ENCODE data around the gene TMEM141.

The TMEM141 gene

GRCh38 chr9:136790640-136791515, at the start of gene TMEM141:
TMEM141 (plus strand) TSS chr9:136791344; CDS start chr9:136791371, 27 bp downstream.
- no peaks in the 10 kb centered on the region for H3K27me3 ChIP-seq (ENCODE audit: low read depth, low read length)

GRCh38 chr9:136741883-136742571, 49.1 kb upstream of the TMEM141 start:
- Histone ChIP-seq H3K4me1 (ENCODE audit: control insufficient read depth in 1 of 2, insufficient read depth in 2 of 2, low read length in 2 of 2) (peaks cover 0 to 18% of the 10 kb centered on the region in 2 donors), H3K27me3 (ENCODE audit: low read depth, low read length) (peaks cover 12% of the 10 kb centered on the region), H3K4me3 (ENCODE audit: low read depth in 1 of 2, low read length in 2 of 2) (no peak overlapping the region), H3K27ac (ENCODE audit: low read length) (no peak overlapping the region), H3K36me3 (ENCODE audit: control insufficient read depth in 1 of 2, insufficient read depth in 2 of 2, low read length in 2 of 2) (no peaks in the 10 kb centered on the region), H3K9me3 (ENCODE audit: control insufficient read depth in 1 of 2, low read length in 2 of 2) (no peaks in the 10 kb centered on the region)

More at GRCh38 chr9:136790640-136791515, at the start of gene TMEM141:
- Histone ChIP-seq H3K4me1 (ENCODE audit: control insufficient read depth in 1 of 2, insufficient read depth in 2 of 2, low read length in 2 of 2) (peaks cover 0 to 22% of the 10 kb centered on the region in 2 donors), H3K9me3 (ENCODE audit: control insufficient read depth in 1 of 2, low read length in 2 of 2) (no peaks in the 10 kb centered on the region), H3K4me3 (ENCODE audit: low read depth in 1 of 2, low read length in 2 of 2) (peak within 1 kb of the TSS; percentile 56 to 78), H3K27ac (ENCODE audit: low read length) (peak within 1 kb of the TSS; percentile 67), H3K36me3 (ENCODE audit: control insufficient read depth in 1 of 2, insufficient read depth in 2 of 2, low read length in 2 of 2) (no peaks in the 10 kb centered on the region)

GRCh38 chr9:136742591-136743391, 48.4 kb upstream of the TMEM141 start, which contains the start of gene LCN10:
LCN10 (minus strand) TSS chr9:136742940; CDS start chr9:136742903, 37 bp downstream.
- Histone ChIP-seq H3K4me3 (ENCODE audit: low read depth in 1 of 2, low read length in 2 of 2) (no peak within 1 kb of the TSS), H3K4me1 (ENCODE audit: control insufficient read depth in 1 of 2, insufficient read depth in 2 of 2, low read length in 2 of 2) (peaks cover 0 to 18% of the 10 kb centered on the region in 2 donors)

GRCh38 chr9:136743639-136744211, 47.4 kb upstream of the TMEM141 start:
- no peak overlapping the region for H3K27ac ChIP-seq (ENCODE audit: low read length)
- no peak overlapping the region for H3K4me3 ChIP-seq (ENCODE audit: low read depth in 1 of 2, low read length in 2 of 2)
- H3K4me1 ChIP-seq (ENCODE audit: control insufficient read depth in 1 of 2, insufficient read depth in 2 of 2, low read length in 2 of 2) = peaks cover 0 to 18% of the 10 kb centered on the region in 2 donors

More at GRCh38 chr9:136742591-136743391, 48.4 kb upstream of the TMEM141 start, which contains the start of gene LCN10:
- H3K27ac ChIP-seq (ENCODE audit: low read length) = no peak within 1 kb of the TSS
- H3K27me3 ChIP-seq (ENCODE audit: low read depth, low read length) = peaks cover 12% of the 10 kb centered on the region
- H3K36me3 ChIP-seq (ENCODE audit: control insufficient read depth in 1 of 2, insufficient read depth in 2 of 2, low read length in 2 of 2) = no peaks in the 10 kb centered on the region
- no peaks in the 10 kb centered on the region for H3K9me3 ChIP-seq (ENCODE audit: control insufficient read depth in 1 of 2, low read length in 2 of 2)

GRCh38 chr9:136744773-136745172, 46.4 kb upstream of the TMEM141 start:
- H3K4me1 ChIP-seq (ENCODE audit: control insufficient read depth in 1 of 2, insufficient read depth in 2 of 2, low read length in 2 of 2) = peaks cover 0 to 23% of the 10 kb centered on the region in 2 donors
- no peak overlapping the region for H3K4me3 ChIP-seq (ENCODE audit: low read depth in 1 of 2, low read length in 2 of 2)
- H3K27ac ChIP-seq (ENCODE audit: low read length) = no peak overlapping the region
- H3K27me3 ChIP-seq (ENCODE audit: low read depth, low read length) = peaks cover 12% of the 10 kb centered on the region
- H3K36me3 ChIP-seq (ENCODE audit: control insufficient read depth in 1 of 2, insufficient read depth in 2 of 2, low read length in 2 of 2) = no peaks in the 10 kb centered on the region
- no peaks in the 10 kb centered on the region for H3K9me3 ChIP-seq (ENCODE audit: control insufficient read depth in 1 of 2, low read length in 2 of 2)

More at GRCh38 chr9:136743639-136744211, 47.4 kb upstream of the TMEM141 start:
- Histone ChIP-seq H3K9me3 (ENCODE audit: control insufficient read depth in 1 of 2, low read length in 2 of 2) (no peaks in the 10 kb centered on the region), H3K27me3 (ENCODE audit: low read depth, low read length) (peaks cover 12% of the 10 kb centered on the region), H3K36me3 (ENCODE audit: control insufficient read depth in 1 of 2, insufficient read depth in 2 of 2, low read length in 2 of 2) (no peaks in the 10 kb centered on the region)

- no peaks in the 10 kb centered on the region for H3K36me3 ChIP-seq (ENCODE audit: control insufficient read depth in 1 of 2, insufficient read depth in 2 of 2, low read length in 2 of 2)
- no peaks in the 10 kb centered on the region for H3K9me3 ChIP-seq (ENCODE audit: control insufficient read depth in 1 of 2, low read length in 2 of 2)
- H3K4me3 ChIP-seq (ENCODE audit: low read depth in 1 of 2, low read length in 2 of 2) = no peak overlapping the region
- peaks cover 0 to 23% of the 10 kb centered on the region in 2 donors for H3K4me1 ChIP-seq (ENCODE audit: control insufficient read depth in 1 of 2, insufficient read depth in 2 of 2, low read length in 2 of 2)
- no peak overlapping the region for H3K27ac ChIP-seq (ENCODE audit: low read length)
- peaks cover 12% of the 10 kb centered on the region for H3K27me3 ChIP-seq (ENCODE audit: low read depth, low read length)
These were observed 45.6 kb upstream of the TMEM141 start for GRCh38 chr9:136745389-136746154.

GRCh38 chr9:136746155-136746490, 45.0 kb upstream of the TMEM141 start:
- H3K4me1 ChIP-seq (ENCODE audit: control insufficient read depth in 1 of 2, insufficient read depth in 2 of 2, low read length in 2 of 2) = peaks cover 0 to 19% of the 10 kb centered on the region in 2 donors
- no peaks in the 10 kb centered on the region for H3K36me3 ChIP-seq (ENCODE audit: control insufficient read depth in 1 of 2, insufficient read depth in 2 of 2, low read length in 2 of 2)
- peaks cover 12% of the 10 kb centered on the region for H3K27me3 ChIP-seq (ENCODE audit: low read depth, low read length)
- no peaks in the 10 kb centered on the region for H3K9me3 ChIP-seq (ENCODE audit: control insufficient read depth in 1 of 2, low read length in 2 of 2)
- no peak overlapping the region for H3K4me3 ChIP-seq (ENCODE audit: low read depth in 1 of 2, low read length in 2 of 2)
- no peak overlapping the region for H3K27ac ChIP-seq (ENCODE audit: low read length)

- Histone ChIP-seq H3K4me1 (ENCODE audit: control insufficient read depth in 1 of 2, insufficient read depth in 2 of 2, low read length in 2 of 2) (peaks cover 0 to 14% of the 10 kb centered on the region in 2 donors), H3K9me3 (ENCODE audit: control insufficient read depth in 1 of 2, low read length in 2 of 2) (peaks cover 0 to 3% of the 10 kb centered on the region in 2 donors), H3K36me3 (ENCODE audit: control insufficient read depth in 1 of 2, insufficient read depth in 2 of 2, low read length in 2 of 2) (no peaks in the 10 kb centered on the region), H3K27ac (ENCODE audit: low read length) (no peak overlapping the region), H3K27me3 (ENCODE audit: low read depth, low read length) (peaks cover 8% of the 10 kb centered on the region), H3K4me3 (ENCODE audit: low read depth in 1 of 2, low read length in 2 of 2) (no peak overlapping the region)
These were observed 44.5 kb upstream of the TMEM141 start for GRCh38 chr9:136746621-136747020.

- peaks cover 0 to 6% of the 10 kb centered on the region in 2 donors for H3K4me1 ChIP-seq (ENCODE audit: control insufficient read depth in 1 of 2, insufficient read depth in 2 of 2, low read length in 2 of 2)
- H3K4me3 ChIP-seq (ENCODE audit: low read depth in 1 of 2, low read length in 2 of 2) = no peak overlapping the region
- no peak overlapping the region for H3K27ac ChIP-seq (ENCODE audit: low read length)
- H3K36me3 ChIP-seq (ENCODE audit: control insufficient read depth in 1 of 2, insufficient read depth in 2 of 2, low read length in 2 of 2) = no peaks in the 10 kb centered on the region
- peaks cover 0 to 10% of the 10 kb centered on the region in 2 donors for H3K9me3 ChIP-seq (ENCODE audit: control insufficient read depth in 1 of 2, low read length in 2 of 2)
- H3K27me3 ChIP-seq (ENCODE audit: low read depth, low read length) = no peaks in the 10 kb centered on the region
These were observed 43.7 kb upstream of the TMEM141 start for GRCh38 chr9:136747161-136748060.

Measured in muscle layer of duodenum (tissue), 2 donors.